CD4-positive, alpha-beta T cell treated with Interleukin-4 for 4 hours (primary cell): ENCODE results near the gene EXOC3.
"Not testable (repeated sequence)": the region's sequence is repeated elsewhere in the genome, so short reads cannot be mapped to it uniquely, and the experiment has no call there.

ENCODE experiments used
- DNase-seq: peaks from one replicate; pipeline ENCODE4 v3.0.0-alpha.2; 2020

The EXOC3 gene

DNA sequence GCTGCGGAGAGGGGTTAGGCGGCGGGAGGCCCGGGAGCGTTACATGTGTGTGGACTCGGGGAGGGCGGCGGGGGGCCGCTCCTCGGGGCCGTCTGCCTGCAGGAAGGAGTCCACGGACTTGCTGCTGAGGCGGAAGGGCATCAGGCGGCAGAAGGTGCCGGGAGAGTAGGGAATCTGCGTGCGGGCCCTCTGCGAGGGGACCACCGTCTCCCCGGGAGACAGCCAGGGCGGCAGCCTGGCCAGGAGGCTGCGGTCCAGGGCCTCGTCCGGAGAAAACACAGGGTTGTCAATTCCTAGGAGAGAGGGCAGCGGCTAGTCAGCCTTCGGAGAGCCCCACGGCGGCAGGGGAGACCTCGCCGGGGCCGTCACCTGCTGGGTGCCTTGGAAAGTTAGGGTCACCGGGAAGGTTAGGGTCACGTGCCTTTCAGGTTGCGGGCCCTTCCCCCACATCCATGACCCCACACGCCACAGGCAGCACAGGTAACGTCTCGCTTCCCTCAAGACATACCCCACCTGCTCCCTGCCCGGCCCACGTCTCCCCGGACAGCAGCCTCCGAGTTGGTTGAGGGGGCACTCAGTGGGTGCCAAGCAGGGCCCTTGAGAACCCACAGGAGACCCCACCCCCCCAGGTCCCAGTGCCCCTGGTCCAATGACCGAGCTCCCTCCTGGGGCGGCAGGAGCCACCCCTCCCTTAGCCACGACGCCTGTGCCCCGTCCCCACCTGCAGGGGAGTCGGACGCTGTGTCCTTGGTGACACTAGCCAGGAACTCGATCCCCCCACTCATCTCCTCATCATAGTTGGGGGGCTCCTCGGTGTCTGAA, 32.1 kb downstream of the EXOC3 start:
- no peak for DNase-seq

DNA sequence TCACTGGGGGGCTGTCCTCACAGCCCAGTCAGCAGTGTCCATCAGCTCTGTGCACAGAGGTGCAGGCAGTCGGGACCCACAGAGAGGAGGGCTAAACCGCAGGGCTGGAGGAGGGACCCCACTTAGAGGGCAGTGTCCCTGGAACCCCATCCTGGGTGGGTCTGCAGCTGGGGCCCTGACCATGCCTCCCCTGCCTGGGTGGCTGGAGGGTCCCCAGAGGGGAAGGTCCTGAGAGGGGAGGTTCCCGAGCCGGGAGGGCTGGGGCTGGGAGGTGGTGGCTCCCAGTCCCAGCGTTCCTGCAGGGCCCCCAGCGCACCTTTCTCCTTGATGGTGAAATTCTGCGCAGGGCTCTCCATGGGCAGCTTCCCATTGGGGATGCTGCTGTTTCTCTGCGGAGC, 32.7 kb downstream of the EXOC3 start:
- DNase-seq, result no peak

DNA sequence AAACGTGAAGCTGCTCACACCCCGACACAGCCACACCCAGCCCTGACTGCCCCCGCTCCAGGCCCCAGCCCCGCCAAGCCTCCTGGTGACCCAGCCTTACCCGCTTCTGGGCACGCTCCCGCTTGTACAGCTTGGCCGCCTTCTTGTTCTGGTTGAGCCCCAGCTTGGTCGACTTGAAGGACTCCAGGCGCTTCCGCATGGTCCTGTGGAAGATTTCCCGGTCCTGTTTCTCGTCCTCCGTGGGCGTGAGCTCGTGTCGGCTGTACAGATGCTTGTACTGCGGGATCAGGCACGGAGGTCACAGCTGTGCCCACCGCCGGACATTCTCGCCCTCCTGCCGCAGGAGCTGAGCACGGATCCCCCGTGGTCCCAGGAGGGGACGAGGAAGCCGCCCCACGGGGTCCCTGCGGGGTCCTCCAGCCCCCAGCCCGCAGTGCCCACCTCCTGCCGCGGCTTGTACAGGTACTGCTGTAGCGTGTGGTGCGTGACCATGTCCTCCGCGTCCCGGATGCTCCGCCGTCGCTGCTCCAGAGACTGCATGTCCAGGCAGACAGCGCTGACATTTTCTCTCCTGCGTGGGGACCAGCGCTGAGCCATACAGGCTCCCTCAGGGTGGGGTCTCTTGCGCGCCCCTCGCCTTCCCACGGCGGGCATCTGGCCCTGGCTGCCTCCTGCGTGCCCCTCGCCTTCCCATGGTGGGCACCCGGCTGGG, 33.3 kb downstream of the EXOC3 start:
- DNase-seq, result no peak

- DNase-seq, result no peak
Measured at GRCh38 chr5:476814-477175, 33.8 kb downstream of the EXOC3 start.

DNA sequence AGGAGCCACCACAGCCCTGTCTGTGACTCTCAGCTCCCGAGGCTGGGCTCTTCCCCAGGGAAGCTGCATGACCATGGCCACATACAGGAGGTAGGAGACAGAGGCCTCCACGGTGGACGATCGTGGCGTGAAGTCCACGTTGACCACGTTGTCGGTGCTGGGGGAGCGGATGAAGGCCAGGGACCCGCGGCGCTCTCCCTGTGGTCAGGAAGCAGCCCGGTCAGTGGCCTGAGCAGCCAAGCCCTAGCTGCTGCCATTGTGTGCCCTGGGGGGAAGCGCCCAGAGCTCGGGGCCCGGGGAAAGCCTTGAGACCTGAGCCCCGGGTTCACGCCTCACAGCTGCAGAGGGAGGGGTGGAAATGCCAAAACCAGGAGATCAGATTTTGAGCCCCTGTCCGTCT, 34.3 kb downstream of the EXOC3 start:
- DNase-seq, result no peak

- no peak for DNase-seq
Measured at GRCh38 chr5:477871-478270, 34.9 kb downstream of the EXOC3 start.

DNA sequence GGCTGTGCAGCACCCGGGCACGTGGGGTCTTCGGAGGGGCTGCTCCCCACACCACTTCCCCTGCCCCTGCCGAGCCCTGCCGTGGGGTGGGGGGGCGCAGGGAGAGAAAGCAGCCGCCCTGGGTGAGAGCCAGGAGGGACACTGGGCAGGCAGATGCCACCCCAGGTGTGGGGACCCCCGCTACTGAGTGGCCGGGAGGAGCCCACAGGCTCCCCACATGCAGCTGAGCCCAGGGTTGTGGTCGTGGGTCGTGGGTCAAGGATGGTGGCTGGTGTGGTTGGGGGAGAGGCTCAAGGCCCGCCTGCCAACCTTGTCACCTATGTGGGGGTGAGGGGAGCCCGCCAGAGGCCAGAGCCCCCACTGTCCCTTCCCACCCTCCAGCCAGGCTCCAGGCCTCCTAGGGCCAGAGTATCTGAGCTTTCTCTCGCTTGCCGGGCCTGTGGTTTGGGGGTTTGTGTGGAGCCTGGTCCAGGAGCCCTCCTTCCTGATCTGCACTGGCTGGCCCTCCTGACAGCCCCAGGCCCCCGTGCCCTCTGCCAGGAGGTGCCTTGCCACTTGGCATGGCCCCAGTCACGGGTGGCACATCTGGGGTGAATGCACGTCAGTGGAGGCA, 35.5 kb downstream of the EXOC3 start:
- no peak for DNase-seq

GRCh38 chr5:478982-479535, 36.1 kb downstream of the EXOC3 start:
- no peak for DNase-seq

DNA sequence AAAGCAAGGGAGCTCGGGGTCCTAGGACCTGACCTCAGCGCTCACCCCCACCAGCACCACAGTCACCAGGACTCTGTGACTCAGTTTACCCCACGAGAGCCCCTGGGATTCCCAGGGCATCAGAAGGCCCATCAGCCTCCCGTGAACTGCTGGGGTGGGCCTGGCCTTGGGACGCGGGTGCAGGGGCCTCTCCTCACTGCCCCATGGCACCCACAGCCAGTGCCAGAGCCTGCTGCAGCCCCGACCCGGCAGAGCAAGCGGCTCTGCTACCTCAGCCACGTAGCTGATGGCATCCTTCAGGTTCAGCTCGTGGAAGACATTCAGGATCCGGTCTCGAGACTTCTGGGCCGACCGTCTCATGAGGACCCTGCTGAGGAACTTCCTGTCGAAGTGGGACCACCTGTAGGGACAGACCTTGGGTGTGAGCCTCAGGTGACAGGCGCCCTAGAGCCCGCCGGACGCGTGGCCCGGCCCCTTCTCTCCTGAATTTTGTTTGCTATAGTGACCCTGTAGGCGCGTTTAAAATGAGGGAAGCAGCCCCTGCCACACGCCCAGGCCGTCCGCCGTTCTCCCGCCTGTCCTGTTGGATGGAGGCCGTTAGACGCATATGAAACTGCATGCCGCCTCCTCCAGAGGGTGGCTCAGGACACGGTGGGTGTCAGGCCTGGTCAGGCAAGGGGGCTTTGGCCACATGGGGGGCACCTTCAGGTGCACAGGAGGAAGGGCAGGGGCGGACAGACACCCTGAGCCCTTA, 36.8 kb downstream of the EXOC3 start:
- no peak for DNase-seq

- no peak for DNase-seq
Measured at GRCh38 chr5:481347-481746, 38.4 kb downstream of the EXOC3 start.

DNA sequence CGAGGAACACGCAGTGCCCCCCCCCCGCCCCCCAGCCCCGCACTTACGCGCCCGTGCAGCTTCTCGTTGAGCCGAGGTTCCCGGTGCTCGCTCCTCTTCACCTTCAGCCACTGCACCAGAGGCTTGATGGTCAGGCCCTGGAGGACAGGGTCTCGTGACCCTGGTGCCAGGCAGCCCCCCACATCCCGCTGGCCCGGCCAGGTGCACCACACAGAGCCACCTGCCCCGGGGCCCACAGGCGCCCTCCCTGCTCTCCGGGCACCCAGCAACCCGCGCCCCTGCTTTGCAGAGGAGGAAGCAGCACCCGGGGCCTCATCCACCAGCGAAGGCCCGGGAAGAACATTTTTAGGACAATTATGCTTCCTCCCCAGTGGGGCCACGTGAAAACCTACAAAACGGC, 39.0 kb downstream of the EXOC3 start:
- DNase-seq, result no peak

GRCh38 chr5:482506-482905, 39.5 kb downstream of the EXOC3 start:
- no peak for DNase-seq

- no peak for DNase-seq
Measured at GRCh38 chr5:483011-483410, 40.0 kb downstream of the EXOC3 start.

GRCh38 chr5:483434-484140, 40.6 kb downstream of the EXOC3 start:
- no peak for DNase-seq

DNA sequence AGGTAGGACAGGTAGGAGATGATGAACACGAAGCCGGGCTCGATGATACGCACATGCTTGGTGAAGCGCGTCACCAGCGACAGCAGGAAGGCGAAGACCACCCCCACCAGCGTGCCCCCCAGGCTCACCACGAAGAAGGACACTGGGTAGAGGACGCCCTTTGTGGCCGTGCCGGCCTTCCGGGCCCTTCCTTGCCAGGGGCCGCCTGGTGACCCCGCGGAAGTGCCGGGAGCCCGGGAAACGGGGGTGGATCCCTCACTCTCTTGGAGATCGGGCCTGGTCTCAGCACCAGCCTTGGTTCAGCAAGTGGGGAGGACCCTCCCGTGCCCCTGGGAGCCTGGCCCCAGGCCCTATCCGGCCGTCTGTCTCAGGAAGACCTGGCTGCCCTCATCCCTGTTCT, 41.6 kb downstream of the EXOC3 start:
- DNase-seq, result no peak

GRCh38 chr5:485113-485945, 42.4 kb downstream of the EXOC3 start:
- DNase-seq, result no peak

DNA sequence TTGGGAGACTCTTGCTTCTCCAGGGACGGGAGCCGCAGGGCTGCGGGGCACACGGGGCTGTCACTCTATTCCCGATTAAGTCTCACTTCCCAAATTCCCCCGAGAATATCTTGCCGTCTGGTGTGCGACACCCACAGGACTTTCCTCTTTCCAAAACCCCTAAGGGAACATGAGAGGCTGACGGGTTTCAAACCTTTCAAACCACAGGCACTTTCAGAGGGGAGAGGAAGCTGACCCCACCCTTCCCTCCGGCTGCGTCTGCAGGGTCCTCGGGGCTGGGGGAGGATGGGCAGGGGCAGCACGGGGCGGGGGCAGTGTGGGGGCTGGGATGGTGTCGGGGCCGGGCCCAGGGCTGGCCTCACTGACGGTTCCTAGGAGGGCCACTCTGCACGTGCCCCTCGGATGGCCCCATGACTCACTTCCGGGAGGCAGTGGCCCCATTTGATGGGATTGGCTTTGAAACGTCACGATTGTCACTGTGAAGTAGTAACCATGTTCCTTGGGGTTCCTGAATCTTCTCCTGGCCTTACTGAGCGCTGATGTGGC, 43.0 kb downstream of the EXOC3 start:
- DNase-seq, result no peak

DNA sequence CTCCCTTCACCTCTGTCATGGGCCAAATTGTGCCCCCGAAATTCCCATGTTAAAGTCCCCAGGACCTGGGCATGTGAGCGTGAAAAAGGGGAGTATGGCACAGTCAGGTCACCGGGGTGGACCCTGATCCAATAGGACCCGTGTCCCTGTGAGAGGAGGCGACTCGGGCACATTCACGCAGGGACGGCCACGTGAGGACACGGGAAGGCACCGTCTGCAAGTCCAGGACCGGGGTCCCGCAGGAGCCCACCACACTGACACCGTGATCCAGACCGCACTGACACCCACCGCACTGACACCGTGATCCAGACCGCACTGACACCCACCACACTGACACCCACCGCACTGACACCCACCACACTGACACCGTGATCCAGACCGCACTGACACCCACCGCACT, 43.6 kb downstream of the EXOC3 start:
- not testable (repeated sequence) for DNase-seq

- no peak for DNase-seq
Measured at GRCh38 chr5:488241-488640, 45.3 kb downstream of the EXOC3 start.

- no peak for DNase-seq
Measured at GRCh38 chr5:488744-489688, 46.0 kb downstream of the EXOC3 start.
